Caki2 (cell line): ENCODE measurements around the gene MACROD1. TPM values are rescaled to one million over a fixed set of nuclear protein-coding genes. Genes with fewer than 3 reads are reported as not detected.
A peak's percentile ranks its signal among the peaks of the same experiment; 100 is the strongest.
"Not testable (repeated sequence)": the region's sequence is repeated elsewhere in the genome, so short reads cannot be mapped to it uniquely, and the experiment has no call there.

Source experiments
- DNase-seq: peaks from one replicate; pipeline ENCODE4 v3.0.0-alpha.2; 2015; ENCODE audit warnings: low read depth
- in situ Hi-C: cut with HindIII; loops from 2 replicates; pipeline ENCODE4 v1.10.0; 2016; ENCODE audit warnings: low sequenced_read_pairs, low pct_unique_long_range_greater_than_20kb, mixed read lengths
- total RNA-seq: library from RNA; depleted of rRNA; stranded (reverse); fragments of >200 nt; shearing (Covaris generic); gene quantifications from 2 replicates; pipeline ENCODE4 v1.2.3, GENCODE V29; 2014; ENCODE audit warnings: low replicate concordance

The MACROD1 gene
- total RNA-seq, 1 experiment from 2014 or later, result 42.9 TPM

- in situ Hi-C loops, result no loop called here
- DNase-seq, result no peak
These were observed 26.5 kb upstream of the MACROD1 start for GRCh38 chr11:64192434-64192833.

GRCh38 chr11:64186492-64187165, 20.7 kb upstream of the MACROD1 start:
- in situ Hi-C loops, result no loop called here

GRCh38 chr11:64185693-64186491, 20.0 kb upstream of the MACROD1 start, which contains the start of gene STIP1:
STIP1 (plus strand) TSS chr11:64186171; CDS start chr11:64186262, 91 bp downstream.
- peak; percentile 100 for DNase-seq
- in situ Hi-C loops, result no loop called here

More at GRCh38 chr11:64186492-64187165, 20.7 kb upstream of the MACROD1 start:
- peak; percentile 22 for DNase-seq

- in situ Hi-C loops, result no loop called here
- no peak for DNase-seq
These were observed 19.3 kb upstream of the MACROD1 start for GRCh38 chr11:64185175-64185692.

- in situ Hi-C loops, result no loop called here
These were observed 18.0 kb upstream of the MACROD1 start for GRCh38 chr11:64183890-64184289.

GRCh38 chr11:64181506-64182411, 15.8 kb upstream of the MACROD1 start:
- DNase-seq, result peak; percentile 86
- in situ Hi-C loops, result no loop called here

More at GRCh38 chr11:64183890-64184289, 18.0 kb upstream of the MACROD1 start:
- no peak for DNase-seq

GRCh38 chr11:64180891-64181290, 15.0 kb upstream of the MACROD1 start:
- in situ Hi-C loops, result no loop called here
- DNase-seq, result no peak

GRCh38 chr11:64178951-64179639, 13.2 kb upstream of the MACROD1 start:
- in situ Hi-C loops, result no loop called here
- no peak for DNase-seq

- in situ Hi-C loops, result no loop called here
- DNase-seq, result no peak
These were observed 12.3 kb upstream of the MACROD1 start for GRCh38 chr11:64178203-64178602.

- in situ Hi-C loops, result no loop called here
- DNase-seq, result no peak
These were observed 10.8 kb upstream of the MACROD1 start for GRCh38 chr11:64176751-64177150.

GRCh38 chr11:64173616-64174355, 7.9 kb upstream of the MACROD1 start:
- in situ Hi-C loops, result no loop called here
- no peak for DNase-seq

- no peak for DNase-seq
- in situ Hi-C loops, result no loop called here
These were observed 4.5 kb upstream of the MACROD1 start for GRCh38 chr11:64170419-64170818.

GRCh38 chr11:64165481-64165841, 452 bp downstream of the MACROD1 start:
- in situ Hi-C loops, result no loop called here
- DNase-seq, result no peak

GRCh38 chr11:64164392-64165312, 1.3 kb downstream of the MACROD1 start:
- in situ Hi-C loops, result no loop called here
- DNase-seq, result no peak

- no peak for DNase-seq
- in situ Hi-C loops, result no loop called here
These were observed 2.0 kb downstream of the MACROD1 start for GRCh38 chr11:64163951-64164350.

- DNase-seq, in situ Hi-C loops: not testable (repeated sequence)
These were observed 3.1 kb downstream of the MACROD1 start for GRCh38 chr11:64162769-64163168.
